ENCODE data around the gene CD101.
A peak's percentile ranks its signal among the peaks of the same experiment; 100 is the strongest.

The CD101 gene

GRCh38 chr1:116986421-116987255 is 14.9 kb upstream of the CD101 start:
- DNase-seq: peak in 1 of 5 donors; percentile 45

- peak; percentile 25 to 77 (median 45) for DNase-seq
Measured at GRCh38 chr1:116987256-116987555, 14.4 kb upstream of the CD101 start.

- no peak for DNase-seq
Measured at GRCh38 chr1:116988248-116988647, 13.3 kb upstream of the CD101 start.

- DNase-seq: no peak
Measured at GRCh38 chr1:116988908-116989307, 12.7 kb upstream of the CD101 start.

- DNase-seq: no peak
Measured at GRCh38 chr1:116989835-116990234, 11.7 kb upstream of the CD101 start.

- DNase-seq: no peak
Measured at GRCh38 chr1:116990612-116991151, 10.9 kb upstream of the CD101 start.

- DNase-seq: no peak
Measured at GRCh38 chr1:116991171-116991845, 10.3 kb upstream of the CD101 start.

GRCh38 chr1:116991918-116992317 is 9.6 kb upstream of the CD101 start:
- no peak for DNase-seq

- no peak for DNase-seq
Measured at GRCh38 chr1:116993286-116993685, 8.3 kb upstream of the CD101 start.

GRCh38 chr1:116994411-116994810 is 7.1 kb upstream of the CD101 start:
- no peak for DNase-seq

- DNase-seq: no peak
Measured at GRCh38 chr1:116997066-116997465, 4.5 kb upstream of the CD101 start.

- DNase-seq: no peak
Measured at GRCh38 chr1:116997636-116998035, 3.9 kb upstream of the CD101 start.

GRCh38 chr1:116999596-116999995 is 2.0 kb upstream of the CD101 start:
- no peak for DNase-seq

GRCh38 chr1:117000142-117000541 is 1.4 kb upstream of the CD101 start:
- no peak for DNase-seq

- no peak for DNase-seq
Measured at GRCh38 chr1:117003223-117003875, 1.8 kb downstream of the CD101 start.

GRCh38 chr1:117007719-117008013 is 6.1 kb downstream of the CD101 start:
- DNase-seq: no peak

- no peak for DNase-seq
Measured at GRCh38 chr1:117008656-117009055, 7.1 kb downstream of the CD101 start.

GRCh38 chr1:117009132-117009531 is 7.6 kb downstream of the CD101 start:
- peak in 1 of 5 donors; percentile 61 for DNase-seq

- no peak for DNase-seq
Measured at GRCh38 chr1:117010310-117010969, 8.9 kb downstream of the CD101 start.

- no peak for DNase-seq
Measured at GRCh38 chr1:117011334-117011733, 9.8 kb downstream of the CD101 start.

GRCh38 chr1:117013309-117013858 is 11.8 kb downstream of the CD101 start:
- DNase-seq: no peak

GRCh38 chr1:117014209-117014608 is 12.6 kb downstream of the CD101 start:
- no peak for DNase-seq

- DNase-seq: no peak
Measured at GRCh38 chr1:117015724-117016123, 14.2 kb downstream of the CD101 start.

All from T-helper 1 cell (primary cell).